ENCODE data around the gene ZNRF1. TPM values are rescaled to one million over a fixed set of nuclear protein-coding genes. Genes with fewer than 3 reads are reported as not detected.

The ZNRF1 gene
- total and polyA plus RNA-seq, 8 donors = 5.3 to 11.4 (median 7.9) TPM

- Histone ChIP-seq H3K4me3 (no peak overlapping the region), H3K27ac (peak overlapping the region in 2 of 4 donors; percentile 19 to 22), H3K4me1 (peaks cover 0 to 16% (median 14%) of the 10 kb centered on the region in 3 donors), H3K27me3 (no peaks in the 10 kb centered on the region), H3K9me3 (no peaks in the 10 kb centered on the region), H3K36me3 (no peaks in the 10 kb centered on the region)
- 77% methylated on average over 15 of the region's 15 CpGs for WGBS, 2 donors
- FAIRE-seq = no peak
- ATAC-seq = peak in 3 of 4 donors; percentile 11 to 31 (median 28)
- intact Hi-C loops (cut with DNase I) = no loop called here
- DNase-seq = no peak
- TF ChIP-seq CTCF (IDR thresholded peaks at IDR 0.05) = no peak
Observed at GRCh38 chr16:75097941-75098901, 99.4 kb downstream of the ZNRF1 start.

- Histone ChIP-seq H3K27me3 (no peaks in the 10 kb centered on the region), H3K9me3 (no peaks in the 10 kb centered on the region), H3K27ac (no peak overlapping the region), H3K4me1 (peaks cover 0 to 12% (median 10%) of the 10 kb centered on the region in 3 donors), H3K36me3 (no peaks in the 10 kb centered on the region), H3K4me3 (no peak overlapping the region)
- WGBS, 2 donors = 76 to 79% methylated on average over 8 of the region's 8 CpGs
- FAIRE-seq (no peak), DNase-seq (no peak), ATAC-seq (no peak)
- no peak for TF ChIP-seq CTCF (IDR thresholded peaks at IDR 0.05)
- intact Hi-C loops (cut with DNase I) = no loop called here
Observed at GRCh38 chr16:75099075-75099667, 100.3 kb downstream of the ZNRF1 start.

GRCh38 chr16:75099738-75100602, 101.1 kb downstream of the ZNRF1 start:
- no peak for TF ChIP-seq CTCF (IDR thresholded peaks at IDR 0.05)
- no peaks in the 10 kb centered on the region for H3K36me3 ChIP-seq
- no peaks in the 10 kb centered on the region for H3K27me3 ChIP-seq
- H3K4me1 ChIP-seq = peaks cover 0 to 12% (median 10%) of the 10 kb centered on the region in 3 donors
- DNase-seq = no peak
- peak in 2 of 4 donors; percentile 10 to 27 for ATAC-seq
- WGBS, 2 donors = 81 to 90% methylated on average over 16 of the region's 16 CpGs
- H3K27ac ChIP-seq = no peak overlapping the region
- intact Hi-C loops (cut with DNase I) = no loop called here
- no peak overlapping the region for H3K4me3 ChIP-seq
- no peak for FAIRE-seq
- H3K9me3 ChIP-seq = no peaks in the 10 kb centered on the region

- no peak for TF ChIP-seq CTCF (IDR thresholded peaks at IDR 0.05)
- no peak for FAIRE-seq
- Histone ChIP-seq H3K4me3 (no peak overlapping the region), H3K36me3 (no peaks in the 10 kb centered on the region), H3K27me3 (no peaks in the 10 kb centered on the region), H3K9me3 (no peaks in the 10 kb centered on the region), H3K4me1 (peaks cover 0 to 12% (median 10%) of the 10 kb centered on the region in 3 donors), H3K27ac (no peak overlapping the region)
- intact Hi-C loops (cut with DNase I) = no loop called here
- 88 to 90% methylated on average over 3 of the region's 3 CpGs for WGBS, 2 donors
- ATAC-seq = no peak
- DNase-seq = no peak
Observed at GRCh38 chr16:75100603-75100990, 101.8 kb downstream of the ZNRF1 start.
